DOHH2 (cell line): Measurements from ENCODE around the gene TBX6.

Source experiments
- H3F3A ChIP-seq: fragments of 200-600 bp; sonication (generic), shearing (Covaris generic); 2 replicates; pipeline ENCODE4 v1.6.0; 2016; ENCODE audit warnings: antibody characterized with exemption, mild to moderate bottlenecking; ENCODE audit not compliant: control insufficient read depth, insufficient read depth
- H3K27ac ChIP-seq: fragments of 200-600 bp; sonication (generic); 2 replicates; pipeline ENCODE4 v1.5.1; 2014; ENCODE audit warnings: low read depth, mild to moderate bottlenecking, low read length, moderate library complexity
- H3K27me3 ChIP-seq: fragments of 200-600 bp; sonication (generic); 2 replicates; pipeline ENCODE4 v1.6.1; 2014; ENCODE audit warnings: mild to moderate bottlenecking, low read length, mixed read lengths; ENCODE audit not compliant: control insufficient read depth
- H3K36me3 ChIP-seq: fragments of 200-600 bp; sonication (generic); 2 replicates; pipeline ENCODE4 v1.6.1; 2014; ENCODE audit warnings: mild to moderate bottlenecking, low read length, moderate library complexity, mixed read lengths; ENCODE audit not compliant: control insufficient read depth
- H3K4me1 ChIP-seq: fragments of 200-600 bp; sonication (generic); 2 replicates; pipeline ENCODE4 v1.6.1; 2014; ENCODE audit warnings: mild to moderate bottlenecking, low read length, mixed read lengths; ENCODE audit not compliant: control insufficient read depth
- H3K4me2 ChIP-seq: fragments of 200-600 bp; sonication (generic); 2 replicates; pipeline ENCODE4 v1.6.0; 2014; ENCODE audit warnings: mild to moderate bottlenecking, low read length, moderate library complexity
- H3K4me3 ChIP-seq: fragments of 200-600 bp; sonication (generic); 2 replicates; pipeline ENCODE4 v1.5.1; 2014; ENCODE audit warnings: mild to moderate bottlenecking, low read length, mixed read lengths
- H3K79me2 ChIP-seq: fragments of 200-600 bp; sonication (generic); 2 replicates; pipeline ENCODE4 v1.6.1; 2014; ENCODE audit warnings: mild to moderate bottlenecking, low read length, mixed read lengths; ENCODE audit not compliant: control insufficient read depth
- H3K9me2 ChIP-seq: fragments of 200-600 bp; sonication (generic); replicated peaks from 2 replicates; pipeline ENCODE4 v1.6.1; 2014; ENCODE audit warnings: mild to moderate bottlenecking, low read length, mixed read lengths; ENCODE audit not compliant: control insufficient read depth
- H3K9me3 ChIP-seq: fragments of 200-600 bp; sonication (generic); 2 replicates; pipeline ENCODE4 v1.6.1; 2014; ENCODE audit warnings: antibody characterized with exemption, low read length, mixed read lengths; ENCODE audit not compliant: control insufficient read depth, insufficient read depth
- H4K20me1 ChIP-seq: fragments of 200-600 bp; sonication (generic); 2 replicates; pipeline ENCODE4 v1.6.0; 2014; ENCODE audit warnings: low read depth, mild to moderate bottlenecking, antibody characterized with exemption, low read length, moderate library complexity; ENCODE audit not compliant: control insufficient read depth, insufficient read depth
- CTCF ChIP-seq: fragments of 200-600 bp; sonication (generic); IDR thresholded peaks from one replicate; pipeline ENCODE4 v1.5.1; 2014; ENCODE audit warnings: antibody characterized with exemption, mild to moderate bottlenecking, low read depth, low read length; ENCODE audit not compliant: poor library complexity, severe bottlenecking
- EZH2phosphoT487 ChIP-seq: fragments of 200-600 bp; sonication (generic); IDR thresholded peaks from 2 replicates; pipeline ENCODE4 v1.6.1; 2017; ENCODE audit warnings: borderline replicate concordance, mild to moderate bottlenecking, antibody characterized with exemption, low read length, moderate library complexity, mixed read lengths

TBX6 gene

GRCh38 chr16:30136971-30137605, 45.4 kb upstream of the TBX6 start:
- no peaks in the 10 kb centered on the region for H3K27me3 ChIP-seq
- H3K27ac ChIP-seq: no peak overlapping the region
- no peaks in the 10 kb centered on the region for H3K79me2 ChIP-seq
- peaks cover 21% of the 10 kb centered on the region for H3K4me1 ChIP-seq
- no peaks in the 10 kb centered on the region for H3F3A ChIP-seq
- no peak overlapping the region for H3K4me2 ChIP-seq
- no peak overlapping the region for H3K4me3 ChIP-seq
- no peaks in the 10 kb centered on the region for H3K9me3 ChIP-seq
- no peaks in the 10 kb centered on the region for H3K36me3 ChIP-seq
- TF ChIP-seq EZH2phosphoT487: no peak
- no peak for TF ChIP-seq CTCF
- H4K20me1 ChIP-seq: no peaks in the 10 kb centered on the region
- H3K9me2 ChIP-seq: no peaks in the 10 kb centered on the region

- Histone ChIP-seq H3K9me2 (no peaks in the 10 kb centered on the region), H3K4me3 (no peak overlapping the region), H3K4me1 (peaks cover 14% of the 10 kb centered on the region), H3K27me3 (no peaks in the 10 kb centered on the region), H3K36me3 (no peaks in the 10 kb centered on the region), H3K4me2 (no peak overlapping the region), H3K27ac (no peak overlapping the region), H4K20me1 (no peaks in the 10 kb centered on the region), H3K79me2 (no peaks in the 10 kb centered on the region), H3F3A (no peaks in the 10 kb centered on the region), H3K9me3 (no peaks in the 10 kb centered on the region)
- TF ChIP-seq EZH2phosphoT487: no peak
- no peak for TF ChIP-seq CTCF
Measured at GRCh38 chr16:30132591-30132990, 40.9 kb upstream of the TBX6 start.

- H3K27ac ChIP-seq: no peak overlapping the region
- no peaks in the 10 kb centered on the region for H4K20me1 ChIP-seq
- peaks cover 17% of the 10 kb centered on the region for H3K4me1 ChIP-seq
- H3K9me2 ChIP-seq: no peaks in the 10 kb centered on the region
- H3K27me3 ChIP-seq: no peaks in the 10 kb centered on the region
- H3K4me2 ChIP-seq: no peak overlapping the region
- no peaks in the 10 kb centered on the region for H3K36me3 ChIP-seq
- no peaks in the 10 kb centered on the region for H3K9me3 ChIP-seq
- TF ChIP-seq CTCF (no peak), EZH2phosphoT487 (no peak)
- H3K4me3 ChIP-seq: no peak overlapping the region
- H3F3A ChIP-seq: no peaks in the 10 kb centered on the region
- no peaks in the 10 kb centered on the region for H3K79me2 ChIP-seq
Measured at GRCh38 chr16:30131869-30132475, 40.2 kb upstream of the TBX6 start.
